H9 (cell line): ENCODE measurements around the gene DUOXA2. TPM values are rescaled to one million over a fixed set of nuclear protein-coding genes. Genes with fewer than 3 reads are reported as not detected.
A peak's percentile ranks its signal among the peaks of the same experiment; 100 is the strongest.

Experiments used
- DNase-seq: peaks from one replicate; pipeline ENCODE4 v3.0.0-alpha.2; 2017
- H2AFZ ChIP-seq: one replicate; pipeline ENCODE4 v1.6.1; 2013; ENCODE audit warnings: mild to moderate bottlenecking, low read length, control low read depth, moderate library complexity
- H2AK5ac ChIP-seq: 2 replicates; pipeline ENCODE4 v1.6.1; 2013; ENCODE audit warnings: low read length, control low read depth, mixed read lengths; ENCODE audit not compliant: insufficient read length
- H2BK120ac ChIP-seq: one replicate; pipeline ENCODE4 v1.6.1; 2013; ENCODE audit warnings: low read depth, mild to moderate bottlenecking, low read length, control low read depth, inconsistent platforms; ENCODE audit not compliant: poor library complexity, severe bottlenecking
- H2BK12ac ChIP-seq: 2 replicates; pipeline ENCODE4 v1.6.1; 2013; ENCODE audit warnings: low read length, control low read depth, mixed read lengths, low read depth; ENCODE audit not compliant: insufficient read length
- H2BK15ac ChIP-seq: 2 replicates; pipeline ENCODE4 v1.6.1; 2013; ENCODE audit warnings: low read depth, low read length, control low read depth
- H2BK20ac ChIP-seq: one replicate; pipeline ENCODE4 v1.6.1; 2013; ENCODE audit warnings: low read depth, mild to moderate bottlenecking, low read length, control low read depth, inconsistent platforms; ENCODE audit not compliant: poor library complexity, severe bottlenecking
- H2BK5ac ChIP-seq: 2 replicates; pipeline ENCODE4 v1.6.1; 2013; ENCODE audit warnings: low read length, control low read depth, mixed read lengths; ENCODE audit not compliant: insufficient read length
- H3K14ac ChIP-seq: 2 replicates; pipeline ENCODE4 v1.6.1; 2013; ENCODE audit warnings: low read length, control low read depth; ENCODE audit not compliant: insufficient read depth
- H3K18ac ChIP-seq: 2 replicates; pipeline ENCODE4 v1.6.1; 2013; ENCODE audit warnings: low read depth, mild to moderate bottlenecking, mixed read lengths, low read length, control low read depth; ENCODE audit not compliant: insufficient read length
- H3K23ac ChIP-seq: 2 replicates; pipeline ENCODE4 v1.6.1; 2013; ENCODE audit warnings: low read length, control low read depth, mixed read lengths, low read depth; ENCODE audit not compliant: insufficient read length
- H3K23me2 ChIP-seq: 2 replicates; pipeline ENCODE4 v1.6.1; 2013; ENCODE audit warnings: low read depth, mild to moderate bottlenecking, mixed read lengths, low read length, control low read depth; ENCODE audit not compliant: insufficient read length, poor library complexity, severe bottlenecking
- H3K27ac ChIP-seq: 2 replicates; pipeline ENCODE4 v1.5.1; 2013; ENCODE audit warnings: low read length, control low read depth, mixed read lengths, low read depth; ENCODE audit not compliant: insufficient read length
- H3K27me3 ChIP-seq: 2 replicates; pipeline ENCODE4 v1.6.1; 2013; ENCODE audit warnings: low read length, control low read depth, inconsistent platforms; ENCODE audit not compliant: insufficient read depth
- H3K4ac ChIP-seq: 2 replicates; pipeline ENCODE4 v1.6.1; 2013; ENCODE audit warnings: low read depth, mild to moderate bottlenecking, control low read depth, inconsistent platforms, low read length, moderate library complexity
- H3K4me1 ChIP-seq: 2 replicates; pipeline ENCODE4 v1.6.1; 2013; ENCODE audit warnings: low read length, control low read depth, inconsistent platforms; ENCODE audit not compliant: insufficient read depth
- H3K4me2 ChIP-seq: 2 replicates; pipeline ENCODE4 v1.6.1; 2013; ENCODE audit warnings: low read length, control low read depth, mixed read lengths; ENCODE audit not compliant: insufficient read length, insufficient read depth
- H3K56ac ChIP-seq: 2 replicates; pipeline ENCODE4 v1.6.1; 2013; ENCODE audit warnings: low read depth, mild to moderate bottlenecking, mixed read lengths, low read length, control low read depth; ENCODE audit not compliant: insufficient read length
- H3K79me1 ChIP-seq: 2 replicates; pipeline ENCODE4 v1.6.1; 2013; ENCODE audit warnings: low read depth, mild to moderate bottlenecking, moderate library complexity, low read length, control low read depth, inconsistent platforms; ENCODE audit not compliant: insufficient read depth, poor library complexity, severe bottlenecking
- H3K79me2 ChIP-seq: 2 replicates; pipeline ENCODE4 v1.6.1; 2013; ENCODE audit warnings: low read length, control low read depth, inconsistent platforms; ENCODE audit not compliant: insufficient read depth
- H3K9ac ChIP-seq: 2 replicates; pipeline ENCODE4 v1.6.1; 2013; ENCODE audit warnings: low read length, control low read depth, mixed read lengths; ENCODE audit not compliant: insufficient read length; ENCODE audit errors: extremely low read depth
- H3K9me3 ChIP-seq: one replicate; pipeline ENCODE4 v1.6.1; 2013; ENCODE audit warnings: low read depth, low read length, inconsistent platforms; ENCODE audit not compliant: control insufficient read depth
- H3T11ph ChIP-seq: one replicate; pipeline ENCODE4 v1.6.1; 2013; ENCODE audit warnings: mild to moderate bottlenecking, low read length, control low read depth, inconsistent platforms
- H4K20me1 ChIP-seq: one replicate; pipeline ENCODE4 v1.6.1; 2013; ENCODE audit not compliant: control insufficient read depth, insufficient read length, insufficient read depth
- H4K5ac ChIP-seq: 2 replicates; pipeline ENCODE4 v1.6.1; 2013; ENCODE audit warnings: low read depth, mild to moderate bottlenecking, mixed read lengths, low read length, control low read depth; ENCODE audit not compliant: insufficient read length
- H4K8ac ChIP-seq: replicated peaks from 2 replicates; pipeline ENCODE4 v1.6.1; 2013; ENCODE audit warnings: low read length, control low read depth, mixed read lengths, low read depth; ENCODE audit not compliant: insufficient read length
- H4K91ac ChIP-seq: 2 replicates; pipeline ENCODE4 v1.6.1; 2013; ENCODE audit warnings: low read depth, mild to moderate bottlenecking, moderate library complexity, mixed read lengths, low read length, control low read depth; ENCODE audit not compliant: insufficient read length
- H3K27ac Mint-ChIP-seq, 3 experiments: 2 replicates in 2 of 3; 3 replicates in 1 of 3; pipeline ENCODE4 v1.8.0; 2020 to 2021; ENCODE audit warnings: mixed read lengths in 3 of 3, mild to moderate bottlenecking in 1 of 3, moderate library complexity in 1 of 3
- H3K27me3 Mint-ChIP-seq: 2 replicates; pipeline ENCODE4 v1.8.0; 2021; ENCODE audit warnings: low read depth, mild to moderate bottlenecking, moderate library complexity, mixed read lengths
- H3K36me3 Mint-ChIP-seq, 3 experiments: 2 replicates in 2 of 3; 3 replicates in 1 of 3; pipeline ENCODE4 v1.8.0; 2020 to 2021; ENCODE audit warnings: low read depth in 3 of 3, mixed read lengths in 3 of 3; ENCODE audit not compliant: insufficient read depth in 1 of 3
- H3K4me1 Mint-ChIP-seq, 2 experiments: 2 replicates each; pipeline ENCODE4 v1.8.0; 2020; ENCODE audit warnings: mixed read lengths in 2 of 2
- H3K4me3 Mint-ChIP-seq, 2 experiments: 2 replicates in 1 of 2; 3 replicates in 1 of 2; pipeline ENCODE4 v1.8.0; 2020 to 2021; ENCODE audit warnings: mild to moderate bottlenecking in 2 of 2, mixed read lengths in 2 of 2, moderate library complexity in 1 of 2
- H3K9me3 Mint-ChIP-seq, 2 experiments: 2 replicates in 1 of 2; 3 replicates in 1 of 2; pipeline ENCODE4 v1.8.0; 2020; ENCODE audit warnings: mild to moderate bottlenecking in 2 of 2, mixed read lengths in 2 of 2, moderate library complexity in 1 of 2
- WGBS: extraction: QIAGEN DNeasy Blood & Tissue Kit; methylation state at CpG from one replicate; pipeline ENCODE4 v1.1.7; 2013; ENCODE audit warnings: missing lambda C conversion rate, low lambda C conversion rate, mixed read lengths; ENCODE audit not compliant: insufficient read length; ENCODE audit errors: extremely low coverage; 5-methylcytosine and 5-hydroxymethylcytosine counted together
- total RNA-seq: library from RNA; stranded (reverse); gene quantifications from 2 replicates; pipeline ENCODE4 v1.2.1, GENCODE V29; 2021
- TF ChIP-seq, protein P1 (sequence below): fragments of 200-600 bp; sonication (generic); conservative IDR thresholded peaks from 3 replicates; pipeline ENCODE4 v1.8.0; 2021; ENCODE audit warnings: antibody characterized with exemption, mild to moderate bottlenecking

DUOXA2 gene
- total RNA-seq, 1 experiment from 2014 or later = not detected

- H4K20me1 ChIP-seq = peaks cover 3% of the 10 kb centered on the region
- no peak overlapping the region for H2BK12ac ChIP-seq
- no peak overlapping the region for H3K4ac ChIP-seq
- Mint-ChIP-seq H3K9me3 (peaks cover 2 to 8% of the 10 kb centered on the region in 2 experiments; a peak in 2 of 5 replicates), H3K27ac (no peak overlapping the region), H3K36me3 (no peaks in the 10 kb centered on the region; a peak in 2 of 7 replicates), H3K4me3 (peak overlapping the region; percentile 57 to 73), H3K27me3 (peaks cover 78% of the 10 kb centered on the region), H3K4me1 (peaks cover 18 to 29% of the 10 kb centered on the region in 2 experiments)
- H3K4me1 ChIP-seq = no peaks in the 10 kb centered on the region; the same call in 1 of the 2 replicates
- no peak overlapping the region for H4K5ac ChIP-seq
- H2AFZ ChIP-seq = no peak overlapping the region
- no peak overlapping the region for H3K14ac ChIP-seq
- H3K27ac ChIP-seq = no peak overlapping the region
- H3K27me3 ChIP-seq = peaks cover 71% of the 10 kb centered on the region
- no peak overlapping the region for H2BK15ac ChIP-seq
- no peak overlapping the region for H4K8ac ChIP-seq
- no peak overlapping the region for H3K23ac ChIP-seq
- H3K4me2 ChIP-seq = peak overlapping the region; percentile 54
- no peak overlapping the region for H3T11ph ChIP-seq
- DNase-seq = peak; percentile 57
- H4K91ac ChIP-seq = no peak overlapping the region
- no peak overlapping the region for H2BK5ac ChIP-seq
- no peak overlapping the region for H3K18ac ChIP-seq
- no peak overlapping the region for H2BK120ac ChIP-seq
- H2BK20ac ChIP-seq = no peak overlapping the region
- no peaks in the 10 kb centered on the region for H3K79me1 ChIP-seq
- no peaks in the 10 kb centered on the region for H3K23me2 ChIP-seq
- H3K9ac ChIP-seq = no peak overlapping the region
- no peaks in the 10 kb centered on the region for H3K9me3 ChIP-seq
- WGBS = no CpG with 5 or more reads among the region's 13 CpGs
- TF ChIP-seq, protein P1, sequence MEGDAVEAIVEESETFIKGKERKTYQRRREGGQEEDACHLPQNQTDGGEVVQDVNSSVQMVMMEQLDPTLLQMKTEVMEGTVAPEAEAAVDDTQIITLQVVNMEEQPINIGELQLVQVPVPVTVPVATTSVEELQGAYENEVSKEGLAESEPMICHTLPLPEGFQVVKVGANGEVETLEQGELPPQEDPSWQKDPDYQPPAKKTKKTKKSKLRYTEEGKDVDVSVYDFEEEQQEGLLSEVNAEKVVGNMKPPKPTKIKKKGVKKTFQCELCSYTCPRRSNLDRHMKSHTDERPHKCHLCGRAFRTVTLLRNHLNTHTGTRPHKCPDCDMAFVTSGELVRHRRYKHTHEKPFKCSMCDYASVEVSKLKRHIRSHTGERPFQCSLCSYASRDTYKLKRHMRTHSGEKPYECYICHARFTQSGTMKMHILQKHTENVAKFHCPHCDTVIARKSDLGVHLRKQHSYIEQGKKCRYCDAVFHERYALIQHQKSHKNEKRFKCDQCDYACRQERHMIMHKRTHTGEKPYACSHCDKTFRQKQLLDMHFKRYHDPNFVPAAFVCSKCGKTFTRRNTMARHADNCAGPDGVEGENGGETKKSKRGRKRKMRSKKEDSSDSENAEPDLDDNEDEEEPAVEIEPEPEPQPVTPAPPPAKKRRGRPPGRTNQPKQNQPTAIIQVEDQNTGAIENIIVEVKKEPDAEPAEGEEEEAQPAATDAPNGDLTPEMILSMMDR = no peak
- no peak overlapping the region for H3K56ac ChIP-seq
- no peak overlapping the region for H2AK5ac ChIP-seq
- H3K79me2 ChIP-seq = no peaks in the 10 kb centered on the region
Measured at GRCh38 chr15:45112143-45112590, 2.0 kb upstream of the DUOXA2 start.
